HUDEP-2 (cell line): ENCODE data around the gene RALGPS1.
"Not testable (repeated sequence)": the region's sequence is repeated elsewhere in the genome, so short reads cannot be mapped to it uniquely, and the experiment has no call there.

Source experiments
- DNase-seq, 76 experiments: peaks; one replicate each; lab custom pipeline; 2025; ENCODE audit not compliant: unreplicated experiment in 76 of 76; lab: John Stamatoyannopoulos, UW

Gene RALGPS1

DNA sequence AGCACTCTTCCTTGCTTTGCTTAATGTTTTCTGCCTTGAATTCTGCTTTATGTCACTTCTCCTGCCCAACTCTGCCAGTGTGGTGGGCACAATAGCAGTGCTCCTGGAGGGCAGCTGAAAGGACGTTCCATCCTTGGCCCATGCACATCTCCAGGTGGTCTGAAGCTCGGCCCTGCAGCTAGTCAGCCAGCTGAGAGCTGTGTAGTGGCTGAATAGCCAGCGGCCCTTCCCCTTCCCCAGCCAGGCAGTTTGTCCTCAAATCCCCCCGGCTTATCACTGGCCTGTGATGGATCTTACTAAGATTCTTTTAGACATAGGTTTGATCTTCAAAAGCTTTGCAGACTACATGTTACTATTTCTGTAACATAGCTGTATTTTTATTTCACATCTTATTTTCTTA, 250.5 kb downstream of the RALGPS1 start:
- DNase-seq = no peak

GRCh38 chr9:127166111-127166510, 251.5 kb downstream of the RALGPS1 start:
- DNase-seq = no peak

DNA sequence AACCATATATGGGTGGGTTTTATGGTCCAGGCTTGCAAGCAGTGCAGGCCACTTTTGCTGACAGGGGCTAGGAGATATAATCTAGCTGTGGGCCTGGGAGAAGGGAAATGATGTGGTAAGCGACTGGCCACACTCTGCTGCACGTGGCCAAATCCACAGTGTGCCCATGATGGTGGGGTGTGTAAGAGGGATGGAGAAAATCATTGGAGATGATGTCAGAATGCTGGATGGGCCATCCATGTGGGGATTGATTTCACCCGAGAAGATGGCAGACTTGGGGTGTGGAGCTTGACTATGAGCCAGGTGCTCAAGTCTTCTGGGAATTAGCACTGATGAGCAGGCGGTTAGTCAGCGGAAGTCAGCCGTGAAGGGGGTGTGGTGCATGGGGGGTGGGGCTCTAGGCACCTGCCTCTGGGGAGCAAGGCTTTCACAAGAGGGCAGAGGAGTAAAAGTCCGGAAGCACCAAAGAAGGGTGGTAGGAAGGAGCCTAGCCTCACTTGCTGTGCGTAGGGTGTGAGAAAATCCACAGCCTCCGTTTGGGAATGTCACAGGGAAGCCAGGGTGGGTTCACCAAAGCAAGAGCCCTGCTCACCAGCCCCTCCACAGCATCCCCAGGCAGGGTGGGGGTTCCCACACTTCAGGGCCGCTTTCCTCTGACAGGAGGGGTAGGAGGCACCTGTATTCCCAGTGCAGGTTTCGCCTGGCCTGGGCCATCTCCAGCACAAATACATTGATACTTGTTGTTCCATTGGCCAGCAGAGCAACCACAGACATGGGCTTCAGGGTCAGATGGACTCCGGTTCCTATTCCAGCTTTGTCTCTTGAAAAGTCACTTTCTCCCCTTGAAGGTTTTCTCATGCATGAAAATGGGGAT, 252.3 kb downstream of the RALGPS1 start:
- no peak for DNase-seq

DNA sequence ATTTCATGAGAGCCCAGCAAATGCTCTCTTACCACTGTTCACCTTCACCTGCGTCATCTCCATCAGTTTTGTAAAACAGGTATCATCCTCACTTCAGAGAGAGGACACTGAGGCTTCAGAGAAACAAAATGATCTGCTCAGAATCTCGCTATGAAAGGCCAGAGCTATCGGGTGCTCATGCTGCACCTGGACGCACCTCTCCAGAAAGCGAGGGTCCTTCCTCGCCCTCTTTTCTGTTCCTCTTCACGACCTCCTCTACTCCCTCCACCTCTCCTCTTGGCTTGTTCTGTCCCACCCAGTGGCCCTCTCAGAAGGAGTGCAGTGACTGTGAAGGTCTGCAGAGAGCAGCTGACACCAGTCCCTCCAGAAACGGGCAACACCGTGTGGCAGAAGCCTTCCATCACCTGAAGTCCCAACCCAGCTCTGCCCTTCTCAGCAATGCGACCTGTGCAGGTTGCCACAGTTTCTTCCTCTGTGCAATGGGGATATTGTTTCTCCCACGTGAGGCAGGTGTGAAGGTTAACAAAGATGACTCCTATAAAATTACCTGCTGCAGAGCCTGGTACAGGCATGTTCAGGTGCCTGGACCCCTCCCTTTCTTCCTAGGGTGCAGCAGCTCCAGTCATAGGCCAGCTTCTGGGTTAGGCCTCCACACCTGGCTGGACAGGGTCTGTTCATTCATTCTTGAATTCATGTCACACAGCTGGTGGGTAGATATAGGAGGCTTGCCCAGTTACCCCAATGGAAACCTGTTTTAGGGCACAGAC, 253.2 kb downstream of the RALGPS1 start:
- no peak for DNase-seq

GRCh38 chr9:127168756-127169574, 254.4 kb downstream of the RALGPS1 start:
- DNase-seq = no peak

GRCh38 chr9:127169575-127169883, 254.9 kb downstream of the RALGPS1 start:
- no peak for DNase-seq

DNA sequence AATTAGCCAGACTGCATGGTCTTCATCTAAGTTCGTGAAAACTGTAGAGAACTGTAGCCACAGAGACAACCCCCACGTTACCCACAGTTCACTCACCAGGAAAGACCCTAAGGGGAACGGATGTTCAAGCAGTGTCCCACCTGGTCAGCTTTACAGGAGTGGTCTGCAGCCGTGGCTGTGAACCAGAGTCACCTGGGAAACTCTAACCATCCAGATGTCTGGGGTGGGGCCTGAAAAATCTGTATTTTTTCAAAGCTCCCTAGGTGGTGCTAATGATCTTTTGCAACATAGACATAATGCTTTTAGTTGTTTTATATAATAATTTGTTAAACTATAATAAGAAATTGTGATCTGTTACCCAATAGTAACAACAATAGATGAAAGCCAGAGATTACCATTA, 255.5 kb downstream of the RALGPS1 start:
- no peak for DNase-seq

DNA sequence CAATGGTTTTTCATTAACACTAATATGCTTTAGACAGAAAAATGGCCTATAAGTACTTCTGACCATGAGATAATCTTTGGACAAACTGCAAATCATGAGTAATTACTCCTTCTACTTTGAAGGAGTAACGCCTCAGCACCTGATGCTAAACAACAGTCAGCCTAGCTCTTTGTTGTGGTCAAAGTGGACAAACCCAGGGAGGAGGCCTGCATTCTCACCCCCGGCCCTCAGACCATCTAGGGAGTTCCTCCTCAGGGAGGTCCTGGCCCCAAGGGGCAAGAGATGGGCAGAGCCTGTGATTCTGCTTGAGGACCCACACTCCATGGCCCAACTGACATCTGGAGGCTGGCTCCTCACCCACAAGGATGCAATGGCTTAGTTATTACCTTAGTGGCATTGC, 256.1 kb downstream of the RALGPS1 start:
- no peak for DNase-seq

DNA sequence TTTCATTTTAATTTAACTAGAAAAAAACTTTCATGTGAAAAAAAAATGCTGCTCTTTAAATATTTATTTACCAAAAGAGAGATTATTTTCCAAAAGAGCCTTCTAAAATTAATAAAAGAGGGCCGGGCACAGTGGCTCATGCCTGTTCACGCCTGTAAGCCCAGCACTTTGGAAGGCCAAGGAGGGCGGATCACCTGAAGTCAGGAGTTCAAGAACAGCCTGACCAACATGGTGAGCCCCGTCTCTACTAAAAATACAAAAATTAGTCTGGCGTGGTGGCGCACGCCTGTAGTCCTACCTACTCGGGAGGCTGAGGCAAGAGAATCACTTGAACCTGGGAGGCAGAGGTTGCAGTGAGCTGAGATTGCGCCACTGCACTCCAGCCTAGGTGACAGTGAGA, 256.8 kb downstream of the RALGPS1 start:
- not testable (repeated sequence) for DNase-seq

- no peak for DNase-seq
Observed at GRCh38 chr9:127172066-127172707, 257.6 kb downstream of the RALGPS1 start.

- DNase-seq = no peak
Observed at GRCh38 chr9:127173063-127173462, 258.5 kb downstream of the RALGPS1 start.

DNA sequence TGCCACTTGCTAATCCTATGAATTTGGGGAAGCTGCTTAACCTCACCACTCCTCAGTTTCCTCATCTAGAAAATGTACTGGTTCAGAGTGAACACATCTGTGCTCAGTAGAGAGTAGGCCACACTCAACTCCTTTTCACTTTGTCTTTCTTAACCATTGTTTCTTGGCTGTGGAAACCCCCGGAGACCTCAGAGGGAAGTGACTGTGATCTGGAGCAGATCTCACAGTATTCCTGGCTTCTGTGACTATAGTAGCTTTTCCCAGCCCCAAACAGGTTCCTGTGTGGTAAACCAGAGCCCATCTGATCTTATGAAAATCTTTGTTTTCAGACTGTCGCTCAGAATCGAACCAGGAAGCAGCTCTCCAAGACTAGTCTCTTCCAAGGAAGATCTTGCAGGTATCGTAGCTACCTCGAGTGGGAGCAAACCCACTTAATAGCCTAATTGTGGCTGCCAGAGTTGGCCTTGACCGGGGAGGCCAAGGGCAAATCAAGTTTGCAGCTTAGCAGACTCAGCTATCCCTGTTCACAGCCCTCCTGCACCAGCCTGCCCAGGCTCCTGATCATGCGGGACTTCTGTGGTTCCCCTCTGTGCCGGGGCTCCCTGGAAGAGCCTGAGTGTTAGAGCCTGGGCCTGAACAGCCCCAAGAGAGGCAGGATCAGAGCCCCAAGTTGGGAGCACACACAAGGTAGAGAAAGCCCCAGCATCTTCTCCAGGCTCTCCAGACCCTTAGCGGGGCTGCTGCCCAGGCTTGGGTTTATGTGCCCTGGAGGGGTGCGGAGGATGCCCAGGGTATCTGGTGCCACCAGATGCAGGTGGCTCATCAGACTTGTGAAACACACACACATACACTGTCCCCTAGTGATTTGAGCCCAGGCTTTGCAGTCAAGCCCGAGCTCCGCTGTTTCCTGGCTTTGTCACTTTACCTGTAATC, 260.1 kb downstream of the RALGPS1 start:
- no peak for DNase-seq

- DNase-seq = no peak
Observed at GRCh38 chr9:127175319-127175715, 260.7 kb downstream of the RALGPS1 start.

DNA sequence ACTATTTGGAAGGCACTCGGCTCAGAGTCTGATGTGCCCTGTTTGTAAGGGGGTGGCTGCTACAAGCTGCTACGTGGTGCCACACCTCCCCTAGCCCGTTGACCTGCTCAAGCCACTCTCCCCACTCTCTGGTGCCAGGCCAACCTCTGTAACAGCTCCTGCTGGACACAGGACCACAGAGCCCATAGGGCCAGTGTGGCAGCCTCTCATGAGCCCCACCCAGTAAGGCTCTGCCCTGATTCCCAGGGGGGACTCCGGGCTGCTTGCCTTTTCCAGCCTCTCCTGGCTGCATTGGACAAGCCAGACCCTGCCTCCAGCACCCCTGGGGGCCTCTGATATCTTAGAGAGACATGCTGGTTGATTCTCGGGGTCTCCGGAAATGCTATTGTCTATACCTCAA, 261.2 kb downstream of the RALGPS1 start:
- no peak for DNase-seq

- DNase-seq = no peak
Observed at GRCh38 chr9:127176631-127177030, 262.0 kb downstream of the RALGPS1 start.

DNA sequence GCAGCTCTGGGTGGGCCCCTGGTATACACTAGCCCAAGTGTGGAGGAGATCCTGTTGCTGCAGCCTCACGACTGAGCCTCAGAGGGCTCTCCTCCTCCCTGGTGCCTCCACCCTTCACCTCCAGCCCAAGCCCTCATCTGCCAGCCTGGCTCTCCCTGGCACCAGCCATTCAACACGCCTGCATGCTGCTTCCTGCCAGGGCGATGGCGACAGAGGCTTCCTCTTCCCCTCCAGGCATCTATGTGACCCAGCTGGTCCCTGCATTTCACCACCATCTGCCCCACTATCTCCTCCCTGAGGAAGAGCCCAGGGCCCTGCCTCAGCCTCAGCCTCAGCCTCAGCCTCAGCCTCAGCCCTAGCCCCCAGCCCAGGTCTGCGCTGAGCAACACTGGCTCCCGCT, 262.6 kb downstream of the RALGPS1 start:
- no peak for DNase-seq

- DNase-seq = no peak
Observed at GRCh38 chr9:127177665-127178265, 263.2 kb downstream of the RALGPS1 start.

DNA sequence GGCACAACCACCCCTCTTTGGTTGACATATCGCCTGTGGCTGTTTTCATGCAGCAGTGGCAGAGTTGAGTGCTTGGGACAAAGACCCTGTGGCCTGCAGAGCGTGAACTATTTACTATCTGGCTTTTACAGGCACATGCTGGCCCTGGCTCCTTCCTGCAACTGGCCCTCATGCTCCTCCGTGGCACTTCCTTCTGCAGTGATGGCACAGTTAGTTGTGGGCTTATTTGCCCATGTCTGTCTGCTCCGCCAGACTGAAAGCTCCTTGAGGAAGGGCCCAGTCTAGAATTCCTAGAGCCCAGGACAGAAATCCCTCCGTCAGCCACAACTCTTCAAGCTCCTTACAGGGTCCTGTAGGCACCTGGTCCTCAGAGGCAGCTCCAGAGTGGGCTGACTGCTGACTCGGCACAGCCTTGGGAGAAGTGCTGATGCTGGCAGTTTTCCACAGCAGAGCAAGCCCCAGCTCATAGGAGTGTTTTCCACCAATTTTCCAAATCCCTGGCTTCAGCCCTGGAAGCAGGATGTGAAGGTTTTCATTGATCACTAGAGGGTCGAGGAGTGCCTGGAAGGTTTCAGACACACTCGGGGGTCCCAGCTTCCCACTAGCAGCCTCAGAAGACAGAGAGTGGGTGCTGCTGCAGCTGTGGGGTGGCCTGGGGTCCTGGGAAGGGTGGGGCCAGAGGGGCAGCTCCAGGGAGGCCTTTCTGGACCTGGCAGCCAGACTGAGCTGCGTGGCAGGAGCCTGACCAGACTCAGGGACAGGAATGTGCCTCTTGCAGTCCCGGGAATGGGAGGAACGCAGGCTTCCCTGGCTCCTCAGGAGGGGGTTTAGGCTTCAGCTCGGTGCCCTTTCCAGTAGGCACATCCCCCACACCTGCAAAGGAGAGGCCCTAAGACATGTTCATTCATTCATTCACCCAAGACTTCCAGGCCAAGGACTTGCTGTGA, 264.4 kb downstream of the RALGPS1 start:
- no peak for DNase-seq
